Gastrocnemius medialis (tissue), 4 donors: Measurements from ENCODE around the gene CFAP65. TPM values are rescaled to one million over a fixed set of nuclear protein-coding genes. Genes with fewer than 3 reads are reported as not detected.

Experiments used
- ATAC-seq, 2 donors: fragments of 150-250 bp; one replicate each; pipeline ENCODE4 v1.9.1; 2016
- DNase-seq, 2 donors: peaks; one replicate each; pipeline ENCODE4 v3.0.0-alpha.2; 2019
- H3K27ac ChIP-seq, 4 donors: fragments of 200-600 bp; sonication (generic); 1 replicate in 1 of 4; 2 replicates in 3 of 4; pipeline ENCODE4 v1.5.1; 2016 to 2018; ENCODE audit warnings: mild to moderate bottlenecking in 2 of 4, moderate library complexity in 1 of 4
- H3K27me3 ChIP-seq, 3 donors: fragments of 200-600 bp; sonication (generic) in 2 of 3; 1 replicate in 1 of 3; 2 replicates in 2 of 3; pipeline versions ENCODE4 v1.5.1 to v1.6.0; 2016 to 2019; ENCODE audit warnings: mild to moderate bottlenecking in 1 of 3, moderate library complexity in 1 of 3
- H3K36me3 ChIP-seq, 2 donors: fragments of 200-600 bp; sonication (generic) in 1 of 2; one replicate each; pipeline ENCODE4 v1.5.1; 2017 to 2018
- H3K4me1 ChIP-seq, 2 donors: fragments of 200-600 bp; sonication (generic) in 1 of 2; one replicate each; pipeline ENCODE4 v1.5.1; 2016 to 2017; ENCODE audit warnings: mild to moderate bottlenecking in 2 of 2
- H3K4me3 ChIP-seq, 4 donors: fragments of 200-600 bp; sonication (generic) in 3 of 4; 1 replicate in 1 of 4; 2 replicates in 3 of 4; pipeline ENCODE4 v1.5.1; 2016 to 2019; ENCODE audit warnings: mild to moderate bottlenecking in 2 of 4
- H3K9me3 ChIP-seq, 3 donors: fragments of 200-600 bp; sonication (generic) in 2 of 3; 1 replicate in 1 of 3; 2 replicates in 2 of 3; pipeline ENCODE4 v1.5.1; 2016 to 2019
- POLR2A ChIP-seq, 2 donors: fragments of 450-650 bp; IDR thresholded peaks; one replicate each; pipeline ENCODE4 v1.6.1; 2017; ENCODE audit warnings: antibody characterized with exemption in 2 of 2, mild to moderate bottlenecking in 2 of 2, moderate library complexity in 2 of 2
- in situ Hi-C, 4 donors: fragments of 200-750 bp; cut with MboI; loops; one replicate each; pipeline versions ENCODE4 v1.15.0 to v1.8.0; 2017; ENCODE audit warnings: low sequenced_read_pairs in 4 of 4
- intact Hi-C: fragments of 100-400 bp; cut with DNase I; formaldehyde crosslinking; loops from one replicate; pipeline ENCODE4 v1.15.1; 2023; ENCODE audit warnings: low total_unique reads
- total RNA-seq, 4 donors: library from RNA; depleted of rRNA; stranded (reverse); fragments of >200 nt; gene quantifications; one replicate each; pipeline versions ENCODE4 v1.1.0 to v1.2.3, GENCODE V29; 2016
- TF ChIP-seq, protein P1 (sequence below), 5 experiments: fragments of 450-650 bp in 3 of 5; fragments of 200-600 bp in 2 of 5; sonication (generic) in 2 of 5; IDR thresholded peaks in 4 of 5; conservative IDR thresholded peaks in 1 of 5; 1 replicate in 4 of 5; 2 replicates in 1 of 5; pipeline ENCODE4 v1.5.1; 2016 to 2019; ENCODE audit warnings: antibody characterized with exemption in 5 of 5, mild to moderate bottlenecking in 3 of 5, moderate library complexity in 3 of 5

CFAP65 gene
- total RNA-seq, 4 donors from 2014 or later, result 0.09 TPM; not detected in 3

DNA sequence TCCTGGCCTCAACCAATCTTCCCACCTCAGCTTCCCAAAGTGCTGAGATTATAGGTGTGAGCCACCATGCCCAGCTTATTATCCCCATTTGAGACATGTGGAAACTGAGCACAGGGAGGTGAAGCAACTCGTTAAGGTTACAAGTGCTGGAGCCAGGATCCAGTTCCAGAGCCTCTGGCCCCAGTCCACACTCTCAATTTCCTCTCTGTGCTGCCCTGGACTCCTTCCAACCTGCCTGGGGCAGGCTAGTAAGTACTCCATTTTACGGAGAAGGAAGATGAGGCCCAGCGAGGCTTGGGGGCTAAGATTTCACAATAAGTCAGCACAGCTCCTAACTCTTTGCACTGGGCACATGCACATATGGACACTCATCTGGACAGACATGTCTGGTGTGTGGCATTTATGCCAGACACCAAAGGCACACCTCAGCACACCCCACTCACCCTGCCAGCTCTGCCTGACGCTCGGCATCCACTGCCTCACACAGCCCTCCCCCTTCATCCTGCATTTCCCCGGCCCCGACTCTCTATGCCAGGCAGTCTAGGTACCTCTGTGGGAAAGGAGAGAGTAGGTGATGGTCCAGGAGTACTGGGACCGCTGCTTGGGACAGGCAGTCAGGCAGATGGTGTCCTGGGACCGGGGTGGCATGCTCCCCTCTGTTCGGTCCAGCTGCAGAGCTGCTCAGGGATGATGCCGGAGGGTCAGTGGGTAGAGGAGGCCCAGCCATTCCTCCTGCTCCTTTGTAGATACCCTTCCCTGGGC is 20.5 kb downstream of the CFAP65 start:
- intact Hi-C loops (no loop called here), in situ Hi-C loops (loop anchor here in 1 of 4 donors (10.0 to 25.0 kb wide), 2 partner anchors 134 to 292 kb away; partner anchors contain the start of gene PTPRN)

DNA sequence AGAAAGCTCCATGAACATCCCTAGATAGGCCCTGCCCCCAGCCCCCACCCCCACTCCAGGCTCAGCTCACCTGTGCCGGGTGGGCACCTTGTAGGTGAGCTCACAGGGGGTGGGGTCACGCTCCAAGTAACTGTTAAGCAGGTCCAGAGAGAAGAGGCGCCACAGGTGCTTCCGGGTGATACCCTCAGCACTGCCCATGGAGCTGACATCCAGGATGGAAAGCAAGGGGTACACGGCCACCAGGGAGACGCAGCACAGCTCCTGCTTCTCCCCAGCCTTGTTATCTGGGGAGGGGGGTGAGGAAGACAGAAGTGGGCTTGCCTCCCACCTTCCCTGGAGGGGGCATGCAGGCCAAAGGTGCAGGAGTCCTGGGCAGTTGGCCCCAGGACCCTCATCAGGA is 21.9 kb downstream of the CFAP65 start:
- no peaks in the 10 kb centered on the region for H3K27me3 ChIP-seq
- in situ Hi-C loops, result loop anchor here in 1 of 4 donors (25.0 kb wide), 1 partner anchor 293 kb away; the partner anchor contains the start of gene PTPRN

More for the DNA sequence above, 20.5 kb downstream of the CFAP65 start:
- H3K4me3 ChIP-seq, result no peak overlapping the region
- ATAC-seq (no peak), DNase-seq (no peak)
- H3K27me3 ChIP-seq, result no peaks in the 10 kb centered on the region
- no peaks in the 10 kb centered on the region for H3K4me1 ChIP-seq
- no peaks in the 10 kb centered on the region for H3K9me3 ChIP-seq
- TF ChIP-seq, protein P1, sequence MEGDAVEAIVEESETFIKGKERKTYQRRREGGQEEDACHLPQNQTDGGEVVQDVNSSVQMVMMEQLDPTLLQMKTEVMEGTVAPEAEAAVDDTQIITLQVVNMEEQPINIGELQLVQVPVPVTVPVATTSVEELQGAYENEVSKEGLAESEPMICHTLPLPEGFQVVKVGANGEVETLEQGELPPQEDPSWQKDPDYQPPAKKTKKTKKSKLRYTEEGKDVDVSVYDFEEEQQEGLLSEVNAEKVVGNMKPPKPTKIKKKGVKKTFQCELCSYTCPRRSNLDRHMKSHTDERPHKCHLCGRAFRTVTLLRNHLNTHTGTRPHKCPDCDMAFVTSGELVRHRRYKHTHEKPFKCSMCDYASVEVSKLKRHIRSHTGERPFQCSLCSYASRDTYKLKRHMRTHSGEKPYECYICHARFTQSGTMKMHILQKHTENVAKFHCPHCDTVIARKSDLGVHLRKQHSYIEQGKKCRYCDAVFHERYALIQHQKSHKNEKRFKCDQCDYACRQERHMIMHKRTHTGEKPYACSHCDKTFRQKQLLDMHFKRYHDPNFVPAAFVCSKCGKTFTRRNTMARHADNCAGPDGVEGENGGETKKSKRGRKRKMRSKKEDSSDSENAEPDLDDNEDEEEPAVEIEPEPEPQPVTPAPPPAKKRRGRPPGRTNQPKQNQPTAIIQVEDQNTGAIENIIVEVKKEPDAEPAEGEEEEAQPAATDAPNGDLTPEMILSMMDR (IDR thresholded peaks at IDR 0.05 in 4 of 5, conservative IDR thresholded peaks at IDR 0.05 in 1 of 5), result no peak
- no peak for TF ChIP-seq POLR2A (IDR thresholded peaks at IDR 0.05)
- H3K27ac ChIP-seq, result no peak overlapping the region
- H3K36me3 ChIP-seq, result no peaks in the 10 kb centered on the region

DNA sequence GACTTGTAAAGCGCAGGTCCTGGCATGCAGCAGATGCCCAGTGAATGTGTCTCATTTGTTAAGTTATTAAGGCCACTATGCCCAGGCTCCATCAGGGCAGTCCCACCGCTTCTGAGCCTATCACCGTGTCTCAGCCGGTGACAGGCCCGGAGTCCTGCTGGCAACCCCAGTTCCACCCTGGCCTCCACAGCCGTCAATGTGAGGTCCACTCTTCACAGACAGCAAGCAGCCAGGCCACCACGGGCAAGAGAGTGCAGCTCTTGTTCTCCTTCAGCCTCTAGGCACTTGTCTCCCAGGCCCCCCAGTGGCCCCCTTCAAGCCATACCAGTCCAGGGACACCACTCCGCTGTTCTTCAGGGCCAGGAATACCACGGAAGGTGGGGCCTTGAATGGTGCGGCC is 22.6 kb downstream of the CFAP65 start:
- Histone ChIP-seq H3K36me3 (no peaks in the 10 kb centered on the region), H3K9me3 (no peaks in the 10 kb centered on the region), H3K4me1 (no peaks in the 10 kb centered on the region), H3K4me3 (no peak overlapping the region), H3K27ac (no peak overlapping the region), H3K27me3 (no peaks in the 10 kb centered on the region)
- ATAC-seq, result no peak
- intact Hi-C loops (no loop called here), in situ Hi-C loops (loop anchor here in 1 of 4 donors (25.0 kb wide), 1 partner anchor 294 kb away; the partner anchor contains the start of gene PTPRN)
- DNase-seq, result no peak
- no peak for TF ChIP-seq POLR2A (IDR thresholded peaks at IDR 0.05)
- TF ChIP-seq, protein P1 (IDR thresholded peaks at IDR 0.05 in 4 of 5, conservative IDR thresholded peaks at IDR 0.05 in 1 of 5), result no peak

More for the DNA sequence above, 21.9 kb downstream of the CFAP65 start:
- TF ChIP-seq POLR2A (IDR thresholded peaks at IDR 0.05), result no peak
- TF ChIP-seq, protein P1 (IDR thresholded peaks at IDR 0.05 in 4 of 5, conservative IDR thresholded peaks at IDR 0.05 in 1 of 5), result no peak
- Histone ChIP-seq H3K4me1 (no peaks in the 10 kb centered on the region), H3K4me3 (no peak overlapping the region), H3K27ac (no peak overlapping the region), H3K36me3 (no peaks in the 10 kb centered on the region), H3K9me3 (no peaks in the 10 kb centered on the region)
- intact Hi-C loops, result no loop called here
- ATAC-seq (no peak), DNase-seq (no peak)

DNA sequence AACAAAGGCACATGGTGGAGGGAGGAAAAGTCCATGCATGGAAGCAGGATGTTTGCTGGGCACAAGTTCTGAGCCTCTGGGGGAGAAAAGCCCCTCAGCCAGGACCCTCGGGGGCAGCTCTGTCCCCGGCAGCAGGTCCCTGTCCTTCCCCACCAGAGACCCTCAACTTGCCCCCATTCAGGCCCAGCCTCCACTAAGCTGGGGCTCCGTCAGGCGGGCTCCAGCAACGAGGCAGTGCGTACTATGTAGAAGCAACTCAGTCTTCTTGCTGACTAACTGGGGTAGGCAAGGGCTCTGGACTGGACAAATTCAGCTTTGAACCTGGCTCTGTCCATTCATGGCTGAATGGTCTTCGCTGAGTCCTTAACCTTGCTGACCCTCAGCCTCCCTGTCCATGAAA is 23.0 kb downstream of the CFAP65 start:
- Histone ChIP-seq H3K4me3 (no peak overlapping the region), H3K36me3 (no peaks in the 10 kb centered on the region), H3K9me3 (no peaks in the 10 kb centered on the region), H3K27me3 (no peaks in the 10 kb centered on the region), H3K4me1 (no peaks in the 10 kb centered on the region), H3K27ac (no peak overlapping the region)
- in situ Hi-C loops, result loop anchor here in 1 of 4 donors (25.0 kb wide), 1 partner anchor 294 kb away; the partner anchor contains the start of gene PTPRN
- no peak for ATAC-seq
- no peak for TF ChIP-seq POLR2A (IDR thresholded peaks at IDR 0.05)
- TF ChIP-seq, protein P1 (IDR thresholded peaks at IDR 0.05 in 4 of 5, conservative IDR thresholded peaks at IDR 0.05 in 1 of 5), result no peak
- intact Hi-C loops, result no loop called here
- no peak for DNase-seq
